Esophagus mucosa (tissue), 1 donor: ENCODE measurements around the gene KRT4. TPM values are rescaled to one million over a fixed set of nuclear protein-coding genes. Genes with fewer than 3 reads are reported as not detected.
"Not testable (repeated sequence)": the region's sequence is repeated elsewhere in the genome, so short reads cannot be mapped to it uniquely, and the experiment has no call there.

ENCODE experiments used
- ATAC-seq: fragments of 200-7000 bp; cut with Tn5 transposase; one replicate; pipeline ENCODE4 v1.9.1; 2020
- total RNA-seq: library from RNA; stranded (reverse); gene quantifications from one replicate; pipeline ENCODE4 v1.2.4, GENCODE V29; 2023
- donor health status: DM: yes; HTN: yes; CAD: no.

KRT4 gene
- total RNA-seq, 1 donor from 2014 or later: 1,080 TPM

- ATAC-seq: no peak
Observed at GRCh38 chr12:52772772-52773171, 41.1 kb downstream of the KRT4 start.

GRCh38 chr12:52772188-52772587 is 41.7 kb downstream of the KRT4 start:
- no peak for ATAC-seq

GRCh38 chr12:52771505-52771904 is 42.4 kb downstream of the KRT4 start:
- ATAC-seq: no peak

DNA sequence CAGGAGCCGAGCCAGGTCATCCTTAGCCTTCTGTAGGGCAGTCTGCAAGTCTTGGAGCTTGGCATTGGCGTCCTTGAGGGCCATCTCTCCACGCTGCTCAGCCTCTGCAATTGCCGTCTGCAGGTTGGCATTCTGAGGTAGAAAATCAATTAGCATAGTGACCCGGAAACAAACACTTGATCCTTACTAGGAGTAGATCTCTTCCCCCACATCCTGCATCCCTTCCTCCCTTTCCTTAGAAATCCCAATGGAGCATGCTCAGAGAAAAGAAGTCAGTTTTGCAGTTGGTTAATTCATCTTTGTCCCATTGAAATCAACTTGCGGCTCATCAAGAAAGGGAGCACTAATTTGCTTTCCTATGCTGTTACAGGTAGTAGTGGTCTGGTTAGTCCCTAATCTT is 42.8 kb downstream of the KRT4 start:
- ATAC-seq: no peak

DNA sequence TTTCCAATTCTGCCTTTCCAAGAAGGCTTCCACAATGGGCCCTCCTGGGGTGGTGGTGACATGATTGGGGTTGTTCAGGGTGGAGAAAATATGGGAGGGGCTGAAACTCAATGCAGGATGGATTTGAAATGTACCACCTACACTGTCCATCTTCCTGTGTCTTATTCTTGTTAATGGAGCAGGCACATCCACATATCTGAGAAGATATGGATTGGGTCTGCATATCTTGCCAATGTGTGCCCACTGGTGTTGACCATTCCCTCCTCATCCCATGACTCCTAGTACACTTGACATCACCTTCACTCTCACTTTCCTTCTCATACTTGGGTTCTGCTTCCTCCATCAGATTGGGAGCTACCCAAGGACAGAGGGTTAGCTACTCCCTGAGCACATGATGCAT is 44.0 kb downstream of the KRT4 start:
- no peak for ATAC-seq

DNA sequence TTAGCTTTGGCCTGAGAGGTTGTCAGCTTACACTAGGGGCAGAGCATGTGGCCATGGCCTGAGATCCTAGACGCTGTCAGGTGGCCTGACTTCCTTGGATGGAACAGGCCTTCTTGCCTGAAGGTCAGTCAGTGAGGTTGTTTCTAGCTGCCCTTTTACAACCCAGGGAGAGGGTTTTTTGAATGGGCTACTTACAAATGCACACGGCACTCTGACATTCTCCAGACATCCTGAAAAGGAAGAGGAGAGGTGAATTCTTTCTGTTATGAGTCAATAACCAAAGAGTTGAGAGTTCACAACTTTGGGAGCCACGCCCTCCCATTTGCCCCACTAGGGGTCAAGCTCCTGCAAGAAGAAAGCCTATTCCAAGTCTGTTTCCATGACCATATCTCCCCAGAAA is 44.6 kb downstream of the KRT4 start:
- ATAC-seq: no peak

GRCh38 chr12:52768479-52769200 is 45.3 kb downstream of the KRT4 start:
- no peak for ATAC-seq

- ATAC-seq: no peak
Observed at GRCh38 chr12:52767427-52767826, 46.5 kb downstream of the KRT4 start.

DNA sequence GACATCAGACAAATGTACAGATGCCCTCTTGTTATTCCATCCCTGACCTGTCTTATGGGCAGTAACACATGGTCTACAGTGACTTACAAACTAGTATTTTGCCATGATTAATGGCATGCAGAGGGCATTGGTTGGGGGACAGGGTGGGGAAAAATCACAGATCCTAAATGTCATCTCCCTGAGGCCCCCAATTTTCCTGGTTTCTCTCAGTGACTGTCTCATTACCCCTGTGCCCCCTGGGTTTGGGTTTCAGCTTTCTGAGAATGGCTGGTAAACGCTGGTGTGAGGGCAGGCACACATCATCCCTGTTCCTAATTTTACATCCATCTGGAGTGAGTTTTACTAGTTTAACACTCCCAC is 46.9 kb downstream of the KRT4 start:
- no peak for ATAC-seq

GRCh38 chr12:52766351-52767019 is 47.4 kb downstream of the KRT4 start:
- ATAC-seq: no peak

GRCh38 chr12:52765702-52766101 is 48.2 kb downstream of the KRT4 start:
- no peak for ATAC-seq

GRCh38 chr12:52763991-52764390 is 49.9 kb downstream of the KRT4 start:
- no peak for ATAC-seq

DNA sequence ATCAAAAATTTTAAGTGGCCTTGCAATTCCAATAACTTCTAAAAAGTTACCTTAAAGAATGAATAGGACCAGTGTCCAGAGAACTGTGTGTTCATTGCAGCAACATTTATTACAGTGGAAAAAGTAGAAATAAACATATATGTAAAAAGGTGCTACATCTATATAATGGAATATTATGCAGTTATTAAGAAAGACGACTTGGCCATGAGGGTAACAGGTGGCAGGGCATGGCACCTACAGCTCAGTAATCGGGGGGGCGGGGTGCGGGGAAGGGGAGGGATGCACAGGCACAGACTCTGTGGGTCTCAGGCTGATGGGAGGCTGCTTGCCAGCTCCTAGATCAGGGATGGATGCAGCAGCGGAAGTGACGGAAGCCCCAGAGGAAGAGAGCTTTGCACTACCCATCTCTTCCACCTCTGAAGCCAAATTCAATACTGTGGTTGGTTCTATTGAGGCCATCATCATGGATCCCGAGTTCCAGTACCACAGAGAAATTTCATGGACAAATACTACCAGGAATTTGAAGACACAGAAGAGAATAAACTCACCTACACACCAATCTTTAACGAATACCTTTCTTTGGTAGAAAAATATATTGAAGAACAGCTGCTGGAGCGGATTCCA is 50.8 kb downstream of the KRT4 start:
- ATAC-seq: no peak

- ATAC-seq: no peak
Observed at GRCh38 chr12:52761802-52762201, 52.1 kb downstream of the KRT4 start.

GRCh38 chr12:52761218-52761617 is 52.7 kb downstream of the KRT4 start:
- not testable (repeated sequence) for ATAC-seq

- no peak for ATAC-seq
Observed at GRCh38 chr12:52760623-52761022, 53.3 kb downstream of the KRT4 start.

- no peak for ATAC-seq
Observed at GRCh38 chr12:52759695-52760094, 54.2 kb downstream of the KRT4 start.

DNA sequence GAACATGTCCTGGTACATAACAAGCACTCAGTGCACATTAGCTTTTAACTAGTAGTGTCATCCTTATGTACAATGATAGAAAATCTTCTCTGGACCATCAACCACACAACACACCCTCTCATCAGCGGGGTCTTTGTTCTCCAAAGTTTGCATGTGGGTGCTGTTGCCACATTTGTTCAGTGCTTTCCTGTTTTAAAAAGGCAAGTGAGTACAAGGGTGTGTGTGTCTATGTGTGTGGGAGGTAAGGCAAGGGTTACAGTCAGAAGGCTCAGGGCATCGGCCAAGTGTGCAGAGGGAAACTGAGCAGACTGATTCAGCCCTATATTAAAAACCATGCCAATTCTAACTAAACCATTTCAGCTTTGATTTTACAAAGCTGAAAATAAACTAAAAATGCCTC is 54.7 kb downstream of the KRT4 start:
- no peak for ATAC-seq

DNA sequence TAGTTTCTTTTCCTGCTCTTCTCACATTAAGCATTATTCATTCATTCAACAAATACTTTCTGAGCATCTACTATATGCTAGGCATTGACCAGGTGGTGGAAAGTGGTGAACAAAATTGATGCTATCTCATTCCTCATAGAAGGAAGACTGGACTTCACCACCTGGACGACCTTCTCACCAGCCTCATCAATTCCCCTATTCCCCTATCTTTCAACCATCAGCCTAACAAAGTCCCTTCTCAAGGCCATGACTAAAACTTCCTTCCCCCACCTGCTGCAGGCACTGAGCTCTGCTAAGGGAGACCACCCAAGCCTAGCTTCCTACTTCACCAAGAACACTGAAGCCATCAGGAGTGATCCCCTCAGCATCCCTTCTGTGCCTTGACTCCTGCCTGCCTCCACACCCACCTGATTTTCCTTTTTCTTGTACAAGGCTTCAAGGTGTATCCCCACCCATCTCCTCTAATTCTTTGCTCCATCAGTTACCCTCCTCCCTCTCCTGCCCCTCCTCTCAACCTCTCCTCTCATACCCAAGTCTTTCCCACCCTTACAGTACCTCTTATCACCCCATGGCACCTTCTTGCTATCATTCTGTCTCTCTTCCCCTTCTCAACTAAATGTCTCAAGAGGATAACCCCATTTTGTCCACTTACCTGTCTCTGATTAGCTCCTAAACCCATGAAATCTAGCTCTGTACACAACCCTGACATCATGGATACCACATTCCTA is 56.3 kb downstream of the KRT4 start:
- no peak for ATAC-seq
